OCI-M2 (cell line): ENCODE data around the gene BUB3.

Experiments used
- DNase-seq: peaks from one replicate; lab custom pipeline; 2025; ENCODE audit not compliant: unreplicated experiment; lab: John Stamatoyannopoulos, UW

BUB3 gene

DNA sequence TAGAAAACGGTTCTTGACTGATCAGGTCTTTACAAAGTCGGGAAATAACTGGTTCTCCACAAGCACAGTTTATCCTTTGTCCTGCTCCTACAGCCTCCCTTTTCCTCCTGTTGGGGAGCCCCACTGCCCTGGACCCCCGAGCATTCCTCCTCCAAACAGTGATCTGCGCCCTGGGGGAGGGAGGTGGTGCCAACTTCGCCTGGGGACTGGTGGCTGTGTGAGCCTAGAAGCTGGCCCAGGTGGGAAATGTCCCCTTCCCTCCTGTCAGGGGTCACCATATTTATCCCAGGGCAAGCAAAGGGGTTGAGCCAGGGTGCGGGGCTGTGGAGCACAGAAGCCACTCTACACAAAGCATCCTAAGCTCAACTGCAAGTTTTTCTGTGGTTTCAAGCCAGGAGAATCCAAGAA, 13.2 kb upstream of the BUB3 start:
- no peak for DNase-seq

DNA sequence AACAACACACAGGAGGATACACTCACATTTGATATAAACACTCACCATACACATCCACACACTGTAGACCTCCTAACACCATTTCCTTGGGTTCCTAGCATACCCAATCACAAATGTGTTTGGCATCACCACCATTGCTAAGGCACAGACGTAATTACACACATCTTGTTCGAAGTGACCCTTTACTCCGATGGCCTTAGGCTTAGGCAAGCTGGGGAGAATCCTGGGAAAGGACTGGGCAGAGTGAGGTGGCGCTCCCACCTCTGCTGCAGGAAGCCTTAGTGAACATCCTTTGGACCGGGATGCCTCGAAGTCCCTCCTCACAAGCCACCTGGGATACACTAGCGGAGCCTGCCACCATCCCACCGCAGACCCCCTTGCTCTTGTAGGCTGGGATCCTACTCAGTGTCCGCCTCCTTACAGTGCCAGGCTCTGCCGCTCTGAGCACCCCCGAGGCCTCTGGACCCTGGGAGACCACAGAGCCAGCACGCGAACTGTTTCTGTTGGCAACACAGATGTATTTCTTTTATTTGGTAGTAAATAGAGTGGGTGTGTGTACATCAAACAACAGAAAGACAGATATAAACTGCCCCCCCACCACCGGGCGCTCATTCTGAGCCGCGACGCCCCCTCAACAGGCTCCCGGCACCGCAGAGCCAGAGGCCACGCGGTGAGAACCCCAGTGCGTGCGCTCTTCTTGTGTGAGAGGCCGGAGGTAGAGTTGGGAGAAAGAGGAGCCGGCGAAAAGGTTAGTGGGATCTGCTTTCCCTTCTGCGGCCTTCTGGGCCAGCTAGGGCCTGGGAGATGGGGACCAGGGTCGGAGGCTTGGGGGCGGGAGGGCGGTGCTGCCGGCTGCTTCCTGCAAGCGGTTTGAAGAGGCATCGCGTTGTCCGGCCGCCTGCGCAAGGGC, 12.2 kb upstream of the BUB3 start:
- no peak for DNase-seq

DNA sequence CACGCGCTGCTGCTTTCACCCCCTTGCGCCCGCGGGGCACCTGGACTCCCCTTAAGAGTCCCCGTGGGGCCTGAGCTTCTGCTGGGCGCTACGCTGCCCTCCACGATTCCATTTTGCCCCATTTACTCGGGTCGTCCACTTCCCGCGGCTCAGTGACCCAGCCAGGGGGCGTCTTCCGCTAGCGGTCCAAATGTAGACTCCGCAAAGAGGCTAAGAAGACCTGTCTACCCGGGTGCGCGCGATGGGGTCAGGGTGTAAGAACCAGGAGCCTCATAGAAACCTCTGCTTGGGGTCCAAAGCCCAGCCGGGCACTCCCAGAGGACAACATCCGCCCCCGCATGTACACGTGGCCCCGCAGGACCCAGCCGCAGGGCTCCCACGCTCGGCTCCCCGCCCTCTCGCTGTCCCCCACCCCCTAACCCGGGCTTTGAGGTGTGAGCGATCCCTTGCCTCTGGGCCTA, 11.5 kb upstream of the BUB3 start:
- no peak for DNase-seq

DNA sequence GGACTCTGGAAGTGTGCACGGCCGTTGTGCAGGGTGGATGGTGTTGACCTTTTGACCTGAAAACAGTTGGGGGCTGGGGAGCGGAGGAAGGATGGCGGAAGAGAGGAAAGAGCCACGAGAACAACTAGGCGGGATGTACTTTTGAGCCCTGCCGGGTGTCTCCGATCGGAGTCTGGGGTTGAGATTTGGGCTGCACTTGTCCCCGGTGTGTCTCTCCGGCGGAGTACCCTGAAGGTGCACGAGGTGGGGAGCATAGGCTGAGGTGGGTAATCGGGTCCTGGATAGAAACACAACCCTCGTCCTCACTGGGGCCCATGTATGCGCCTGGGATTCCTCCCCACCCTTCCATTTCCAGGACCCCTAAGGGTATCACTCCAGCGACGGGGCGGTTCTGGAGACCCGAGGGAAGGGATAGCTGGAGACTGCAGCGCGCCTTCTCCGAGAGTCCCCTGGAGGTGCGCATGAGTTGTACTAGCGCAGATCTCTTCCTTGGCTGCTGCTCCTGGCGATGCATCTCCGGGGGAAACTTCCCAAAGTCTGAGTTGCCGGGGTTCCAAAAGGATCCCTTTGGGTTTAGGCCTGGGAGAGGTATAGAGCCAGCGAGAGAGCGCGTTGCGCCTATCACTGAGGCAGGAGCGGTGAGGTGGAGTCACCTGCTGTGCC, 10.9 kb upstream of the BUB3 start:
- no peak for DNase-seq

DNA sequence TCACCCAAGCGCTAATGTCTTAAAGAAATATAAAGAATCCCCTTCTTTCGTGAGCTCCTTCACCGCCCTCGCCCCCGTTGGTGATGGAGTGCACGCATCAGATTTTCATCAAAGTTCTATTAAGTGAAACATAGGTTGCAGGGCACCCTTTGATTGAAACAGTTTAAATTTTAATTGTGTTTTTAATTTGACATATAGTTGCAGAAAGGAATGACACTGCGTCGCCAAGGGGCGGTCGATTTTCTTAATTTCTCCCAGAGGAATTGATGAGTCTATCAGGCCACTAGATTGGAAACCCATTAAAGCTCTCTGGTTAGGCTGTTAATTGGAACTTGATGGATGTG, 10.4 kb upstream of the BUB3 start:
- DNase-seq = no peak

DNA sequence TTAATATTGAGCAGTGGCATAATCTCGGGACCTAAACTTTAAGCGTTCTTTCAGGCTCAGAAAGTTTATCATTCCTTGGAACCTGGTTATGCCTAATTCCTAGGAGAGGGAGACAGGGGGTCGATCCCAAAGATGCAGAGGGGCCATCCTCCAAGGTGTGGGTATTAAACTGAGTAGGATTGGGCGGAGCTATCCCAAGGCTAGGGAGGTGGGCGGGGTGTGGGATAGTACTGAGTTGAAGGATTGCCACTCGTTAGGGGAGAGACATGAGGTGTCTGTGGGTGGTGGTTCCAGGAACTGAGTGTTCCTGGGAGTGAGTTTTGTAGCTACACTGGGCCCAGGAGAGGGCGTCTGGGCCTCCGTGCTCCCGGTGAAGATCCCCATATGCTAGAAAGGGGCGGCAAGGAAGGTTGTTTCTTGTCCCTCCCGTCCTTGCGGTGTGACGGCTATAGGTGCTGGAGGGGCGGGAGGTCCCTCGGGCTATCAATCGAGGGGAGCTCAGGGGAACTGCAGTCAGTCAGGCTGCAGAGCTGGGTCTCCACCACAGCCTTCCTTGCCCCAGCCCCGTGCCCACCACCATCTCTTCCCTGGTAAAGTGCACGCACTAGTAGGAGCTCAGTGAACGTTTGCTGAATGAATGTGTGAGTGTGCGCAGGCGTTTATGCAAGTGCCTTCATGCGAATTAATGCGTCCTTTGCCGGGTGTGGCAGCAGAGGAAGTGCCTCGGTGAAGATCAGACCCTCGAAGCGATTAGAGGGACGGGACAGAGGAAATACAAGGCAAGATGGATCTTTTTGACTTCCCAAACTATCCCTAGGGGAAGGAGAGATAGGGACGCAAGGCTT, 9.3 kb upstream of the BUB3 start:
- DNase-seq = no peak

DNA sequence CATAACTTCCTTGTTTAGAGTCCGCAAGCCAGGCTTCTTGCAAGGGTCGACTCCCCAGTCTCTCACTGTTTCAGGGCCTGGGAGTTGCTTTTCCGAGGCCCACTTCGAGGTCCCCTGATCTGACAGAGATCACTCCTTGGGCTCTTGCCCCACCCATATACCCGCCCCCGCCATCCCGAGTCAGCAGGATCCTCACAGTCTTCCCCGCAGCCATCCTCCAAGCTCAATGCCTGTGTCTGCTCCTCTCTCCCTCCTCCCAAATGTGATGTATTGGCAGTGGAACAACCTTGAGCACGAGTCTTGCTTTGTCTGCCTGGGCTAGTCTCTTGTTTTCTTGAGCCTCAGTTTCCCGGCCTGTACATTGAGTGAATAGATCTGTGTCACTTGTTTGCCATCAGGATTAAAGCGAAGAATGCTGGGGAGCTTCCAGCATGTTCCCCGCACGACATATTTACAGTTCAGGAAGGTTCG, 8.6 kb upstream of the BUB3 start:
- no peak for DNase-seq

DNA sequence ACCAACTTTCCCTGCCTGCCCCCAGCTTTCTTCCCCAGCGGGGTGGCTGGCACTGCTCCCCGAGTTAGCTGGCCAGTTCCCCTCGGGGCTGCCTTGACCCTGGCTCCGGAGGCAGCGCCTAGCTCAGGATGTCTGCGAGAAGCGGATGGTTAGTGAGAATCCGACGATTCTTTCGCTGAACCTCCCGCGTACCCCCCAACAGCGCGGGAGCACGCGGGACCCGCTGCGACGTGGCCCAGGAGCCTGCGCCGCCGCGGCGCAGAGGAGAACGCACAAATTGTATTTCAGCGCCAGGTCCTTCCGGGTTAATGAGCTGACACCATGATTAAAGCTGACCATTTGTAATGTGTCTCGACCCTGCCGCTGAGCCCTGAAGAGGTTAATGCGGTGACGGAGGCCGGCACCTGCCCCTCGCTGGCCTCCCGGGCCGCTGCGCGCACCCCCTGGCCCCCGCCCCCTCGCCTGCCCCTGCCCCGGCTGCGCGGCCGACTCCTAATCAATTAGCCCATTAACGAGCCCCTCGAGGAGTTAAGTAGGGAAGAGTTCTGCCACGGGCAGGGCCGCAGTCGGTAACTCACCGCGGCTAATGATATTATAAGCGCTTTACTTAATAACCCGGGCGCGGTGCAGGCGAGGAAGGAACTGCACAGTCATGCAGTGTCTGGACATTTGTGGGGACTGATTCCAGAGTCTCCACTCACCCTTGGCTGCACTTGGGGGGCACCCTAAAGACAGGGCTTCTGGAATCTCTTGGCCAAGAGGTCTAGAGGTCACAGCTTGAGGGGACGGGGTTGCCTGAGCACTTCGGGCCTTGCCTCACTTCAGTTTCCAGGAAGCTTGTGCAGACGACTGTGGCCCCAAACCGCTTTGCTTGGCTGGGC, 7.9 kb upstream of the BUB3 start:
- DNase-seq = no peak

DNA sequence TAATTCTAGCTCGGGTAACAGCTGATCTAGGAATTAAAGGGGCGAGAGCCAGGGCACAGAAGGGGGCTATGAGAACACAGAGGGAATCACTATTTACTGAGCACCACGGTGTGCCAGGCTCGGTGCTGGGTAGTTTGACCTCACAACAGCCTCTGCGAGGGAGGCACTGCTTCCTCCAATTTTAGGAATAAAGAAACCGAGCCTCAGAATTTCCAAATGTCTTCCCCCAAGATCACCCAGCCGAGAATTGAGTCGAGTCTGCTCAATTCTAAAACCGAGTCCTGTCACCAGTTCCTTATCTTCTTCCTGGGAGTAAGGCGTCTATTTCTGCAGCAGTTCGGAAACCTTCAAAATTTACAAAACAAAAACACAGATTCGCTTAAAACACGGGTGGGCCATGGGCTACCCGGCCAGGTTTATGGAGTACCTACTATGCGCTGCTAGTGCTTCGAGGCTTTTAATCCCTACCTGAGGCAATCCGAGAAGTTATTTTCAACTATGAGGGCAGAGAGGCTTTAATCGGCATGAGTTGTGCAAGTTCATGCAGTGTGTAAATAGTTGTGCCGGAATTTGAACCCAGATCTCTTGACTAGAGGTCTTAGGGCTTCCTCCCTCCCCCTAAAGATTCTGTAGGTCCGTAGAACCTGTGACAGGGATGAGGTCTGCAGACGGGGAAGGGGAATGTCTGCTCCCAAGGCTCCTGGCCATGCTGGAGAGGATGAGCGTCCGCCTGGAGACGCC, 7.1 kb upstream of the BUB3 start:
- DNase-seq = no peak

DNA sequence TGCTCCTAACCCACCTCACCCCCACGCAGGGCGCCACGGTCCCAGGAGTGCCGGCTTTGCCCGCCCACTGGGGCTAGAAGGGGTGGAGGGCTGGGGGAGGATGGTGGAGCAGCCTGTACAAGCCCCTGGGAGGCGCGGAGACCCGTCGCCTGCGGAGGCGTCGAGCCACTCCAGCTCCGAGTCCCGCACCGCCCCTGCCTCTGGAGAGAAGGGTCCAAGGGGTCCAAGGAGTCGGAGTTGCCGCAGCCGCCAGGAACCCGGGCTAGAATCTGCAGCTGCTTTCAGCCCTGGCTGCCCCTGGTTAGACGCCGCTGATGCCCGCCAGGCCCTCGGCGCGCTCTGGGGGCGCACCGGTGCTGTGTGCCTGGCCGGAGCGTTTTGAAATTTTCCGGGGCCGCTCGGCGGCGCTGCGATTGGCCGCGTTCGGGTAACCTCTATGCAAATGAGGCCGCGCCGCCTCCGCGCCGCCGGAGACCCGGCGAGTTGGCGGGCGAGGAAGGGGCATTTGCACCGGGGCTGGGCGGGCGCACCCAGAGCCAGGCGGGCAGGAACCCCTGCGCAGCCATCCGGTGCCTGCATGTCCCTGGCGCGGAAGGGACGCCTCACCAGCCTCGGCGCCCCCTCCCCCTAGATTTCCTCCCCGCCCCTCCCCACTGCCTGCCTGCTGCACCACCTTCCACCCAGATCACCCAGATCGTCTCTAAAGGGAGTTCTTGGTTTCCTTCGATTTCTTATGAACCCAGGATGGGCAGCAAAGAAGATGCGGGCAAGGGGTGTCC, 6.4 kb upstream of the BUB3 start, which contains the start of gene HMX2:
Gene HMX2, plus strand, starts transcription at position 502 of the 779 bp plus-strand sequence. Its CDS starts 243 bp downstream, at position 745.
- no peak for DNase-seq

DNA sequence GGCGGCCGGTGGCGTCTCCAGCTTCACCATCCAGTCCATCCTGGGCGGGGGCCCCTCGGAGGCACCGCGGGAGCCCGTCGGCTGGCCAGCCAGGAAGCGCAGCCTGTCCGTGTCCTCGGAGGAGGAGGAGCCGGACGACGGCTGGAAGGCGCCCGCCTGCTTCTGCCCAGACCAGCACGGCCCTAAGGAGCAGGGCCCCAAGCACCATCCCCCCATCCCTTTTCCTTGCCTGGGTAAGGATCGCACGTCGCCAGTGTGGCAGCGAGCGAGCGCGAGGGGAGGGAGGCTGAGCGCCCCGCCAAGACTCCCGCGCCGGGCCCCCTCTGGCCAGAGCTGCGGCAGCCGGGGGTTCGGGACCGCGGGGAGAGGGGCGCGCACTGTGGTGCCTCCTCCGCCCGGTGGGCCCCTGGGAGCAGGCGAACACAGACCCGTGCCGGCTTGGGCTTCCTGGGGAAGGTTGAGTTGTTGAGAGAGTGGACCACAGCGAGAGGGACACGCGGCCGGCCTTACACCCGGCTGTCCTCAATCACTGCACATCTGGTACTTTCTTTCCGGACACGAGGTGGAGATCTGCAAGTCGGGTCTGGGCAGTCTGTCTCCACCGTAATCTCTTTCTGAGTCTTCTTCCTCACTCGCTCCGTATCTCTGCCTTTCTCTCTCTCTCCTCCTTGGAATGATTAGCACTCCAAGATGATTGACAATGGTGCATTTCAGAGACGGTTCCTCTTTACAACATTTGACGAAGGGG, 5.6 kb upstream of the BUB3 start:
- DNase-seq = no peak

DNA sequence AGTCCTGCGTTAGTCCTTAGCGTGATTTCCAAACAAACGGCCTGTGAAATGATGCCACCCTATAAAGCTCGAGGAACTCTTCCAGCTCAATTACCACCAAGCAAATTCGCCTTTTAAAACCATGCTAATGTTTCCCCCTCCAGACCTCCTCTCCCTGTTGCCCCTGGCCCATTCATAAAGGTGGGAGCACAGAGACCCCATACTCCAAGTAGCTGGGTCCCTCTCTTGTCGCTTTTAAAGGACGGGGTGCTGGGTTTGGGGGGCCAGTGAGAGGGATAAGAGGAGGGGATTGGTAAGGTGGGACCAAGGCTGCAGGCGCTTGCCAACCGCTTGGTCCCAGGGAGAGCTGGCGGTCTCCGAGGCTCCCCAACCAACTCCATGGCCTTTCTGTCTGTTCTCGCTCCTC, 5.0 kb upstream of the BUB3 start:
- DNase-seq = no peak

DNA sequence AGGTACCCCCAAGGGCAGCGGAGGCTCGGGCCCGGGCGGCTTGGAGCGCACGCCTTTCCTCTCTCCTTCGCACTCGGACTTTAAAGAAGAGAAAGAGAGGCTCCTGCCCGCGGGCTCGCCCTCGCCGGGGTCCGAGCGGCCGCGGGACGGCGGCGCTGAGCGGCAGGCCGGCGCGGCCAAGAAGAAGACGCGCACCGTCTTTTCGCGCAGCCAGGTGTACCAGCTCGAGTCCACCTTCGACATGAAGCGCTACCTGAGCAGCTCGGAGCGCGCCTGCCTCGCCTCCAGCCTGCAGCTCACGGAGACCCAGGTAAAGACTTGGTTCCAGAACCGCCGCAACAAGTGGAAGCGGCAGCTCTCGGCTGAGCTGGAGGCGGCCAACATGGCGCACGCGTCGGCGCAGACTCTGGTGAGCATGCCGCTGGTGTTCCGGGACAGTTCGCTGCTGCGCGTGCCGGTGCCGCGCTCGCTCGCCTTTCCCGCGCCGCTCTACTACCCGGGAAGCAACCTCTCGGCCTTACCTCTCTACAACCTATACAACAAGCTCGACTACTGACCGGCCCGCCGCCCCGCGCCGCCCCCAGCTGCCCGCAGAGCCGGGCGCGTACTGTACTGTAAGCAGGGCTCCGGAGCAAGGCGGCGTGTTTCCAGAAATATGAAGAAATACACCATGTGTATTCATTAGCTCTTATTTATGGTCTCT, 4.5 kb upstream of the BUB3 start:
- no peak for DNase-seq

DNA sequence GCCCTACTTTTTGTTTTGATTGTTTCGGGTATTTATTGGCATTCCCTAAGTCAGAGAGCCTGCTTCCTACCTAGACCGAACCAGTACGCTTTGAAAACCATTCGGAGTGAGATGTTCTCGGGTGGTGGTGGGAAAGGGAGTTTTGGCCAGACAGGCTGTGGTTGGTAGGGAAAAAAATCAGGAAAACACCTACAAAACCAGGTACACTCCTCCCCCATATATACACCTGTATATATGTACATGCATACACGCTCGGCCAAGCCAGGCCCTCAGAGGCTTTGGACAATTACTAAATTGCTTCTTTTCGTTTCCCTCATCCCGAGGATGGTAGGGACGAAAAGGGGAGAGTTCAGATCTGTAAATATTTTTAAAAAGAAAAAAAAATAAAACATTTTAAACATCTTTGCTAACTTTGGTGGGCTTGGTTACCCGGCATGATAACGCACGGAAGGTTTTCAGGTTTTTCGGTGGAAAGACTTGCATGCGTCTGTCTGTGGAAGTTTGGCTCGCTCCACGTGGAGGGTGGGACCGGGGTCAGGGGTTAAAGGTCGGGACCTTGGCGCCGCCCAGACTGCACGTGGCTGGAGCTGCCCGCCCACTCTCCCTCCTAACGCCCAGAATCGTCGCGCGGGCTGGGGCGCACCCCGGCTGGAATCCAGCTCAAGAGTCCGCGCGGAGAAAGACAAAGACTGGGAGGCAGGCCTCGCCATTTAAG, 3.8 kb upstream of the BUB3 start:
- DNase-seq = no peak

DNA sequence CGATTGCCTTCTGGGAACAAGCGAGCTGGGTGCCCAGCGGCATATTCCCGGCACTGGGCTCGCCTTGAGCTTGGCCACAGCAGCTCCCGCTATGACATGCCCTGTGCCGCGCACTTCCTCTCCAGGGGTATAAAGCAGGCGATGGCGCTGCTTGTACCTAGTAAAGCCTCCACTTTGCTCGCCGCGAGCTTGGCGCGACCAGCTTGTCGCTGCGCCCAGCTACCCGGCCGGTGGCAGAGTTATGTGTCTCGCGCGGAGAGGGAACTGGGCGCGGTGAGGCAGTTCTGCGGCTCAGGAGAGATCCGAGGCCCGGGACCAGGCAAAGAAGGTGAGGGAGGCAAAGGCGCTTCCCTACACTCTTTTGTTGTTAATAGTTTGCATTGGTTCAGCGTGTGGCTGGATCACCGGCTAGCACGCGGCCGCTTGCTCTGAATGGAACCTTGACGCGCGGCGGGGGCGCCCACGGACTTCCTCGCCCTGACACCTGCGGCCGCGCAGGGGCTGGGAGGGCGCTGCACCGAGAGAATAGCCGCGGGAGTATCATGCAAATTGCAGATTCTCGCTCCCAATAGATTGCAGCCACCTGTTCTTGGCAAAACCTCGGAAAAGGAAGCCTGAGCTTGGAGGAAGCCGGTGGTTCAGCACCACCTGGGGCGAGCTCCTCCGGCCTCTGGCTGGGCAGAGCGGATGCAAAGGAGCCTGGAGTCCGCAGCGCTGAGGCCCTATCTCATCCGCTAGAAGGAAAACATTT, 3.0 kb upstream of the BUB3 start:
- no peak for DNase-seq

DNA sequence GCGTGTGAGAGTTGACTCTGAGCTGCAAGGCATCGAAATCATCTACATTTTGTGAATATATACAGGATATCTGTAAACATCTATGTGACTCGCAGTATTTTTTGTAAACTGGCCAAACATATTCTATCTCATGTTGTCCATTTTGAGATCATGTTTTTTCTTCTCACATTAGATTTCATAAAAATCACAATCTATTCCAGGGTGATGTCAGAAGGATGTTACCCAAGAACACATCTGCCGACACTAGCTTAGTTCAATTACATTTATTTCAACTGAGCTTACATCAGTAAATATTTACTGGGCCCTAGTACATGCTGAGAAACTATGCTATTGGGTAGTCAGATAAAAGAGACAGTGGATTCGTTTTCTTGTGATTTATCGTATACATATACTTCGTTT, 2.5 kb upstream of the BUB3 start:
- DNase-seq = no peak
